ENCODE data around the gene PDE1C.

The PDE1C gene

GRCh38 chr7:31917256-31917655 lies 153.0 kb downstream of the PDE1C start:
- H3K4me3 ChIP-seq (ENCODE audit: low read depth, low read length): no peak overlapping the region
- no peak for DNase-seq (ENCODE audit: low read depth)

GRCh38 chr7:31910191-31910590 lies 160.0 kb downstream of the PDE1C start:
- TF ChIP-seq, protein P1, sequence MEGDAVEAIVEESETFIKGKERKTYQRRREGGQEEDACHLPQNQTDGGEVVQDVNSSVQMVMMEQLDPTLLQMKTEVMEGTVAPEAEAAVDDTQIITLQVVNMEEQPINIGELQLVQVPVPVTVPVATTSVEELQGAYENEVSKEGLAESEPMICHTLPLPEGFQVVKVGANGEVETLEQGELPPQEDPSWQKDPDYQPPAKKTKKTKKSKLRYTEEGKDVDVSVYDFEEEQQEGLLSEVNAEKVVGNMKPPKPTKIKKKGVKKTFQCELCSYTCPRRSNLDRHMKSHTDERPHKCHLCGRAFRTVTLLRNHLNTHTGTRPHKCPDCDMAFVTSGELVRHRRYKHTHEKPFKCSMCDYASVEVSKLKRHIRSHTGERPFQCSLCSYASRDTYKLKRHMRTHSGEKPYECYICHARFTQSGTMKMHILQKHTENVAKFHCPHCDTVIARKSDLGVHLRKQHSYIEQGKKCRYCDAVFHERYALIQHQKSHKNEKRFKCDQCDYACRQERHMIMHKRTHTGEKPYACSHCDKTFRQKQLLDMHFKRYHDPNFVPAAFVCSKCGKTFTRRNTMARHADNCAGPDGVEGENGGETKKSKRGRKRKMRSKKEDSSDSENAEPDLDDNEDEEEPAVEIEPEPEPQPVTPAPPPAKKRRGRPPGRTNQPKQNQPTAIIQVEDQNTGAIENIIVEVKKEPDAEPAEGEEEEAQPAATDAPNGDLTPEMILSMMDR (IDR thresholded peaks at IDR 0.05; ENCODE audit: control insufficient read depth, extremely low read depth, insufficient read depth): no peak
- no peak overlapping the region for H3K4me3 ChIP-seq (ENCODE audit: low read depth, low read length)

More at GRCh38 chr7:31917256-31917655, 153.0 kb downstream of the PDE1C start:
- TF ChIP-seq, protein P1 (IDR thresholded peaks at IDR 0.05; ENCODE audit: control insufficient read depth, extremely low read depth, insufficient read depth): no peak

GRCh38 chr7:31906479-31907171 lies 163.6 kb downstream of the PDE1C start:
- no peak overlapping the region for H3K4me3 ChIP-seq (ENCODE audit: low read depth, low read length)
- no peak for DNase-seq (ENCODE audit: low read depth)
- TF ChIP-seq, protein P1 (IDR thresholded peaks at IDR 0.05; ENCODE audit: control insufficient read depth, extremely low read depth, insufficient read depth): no peak

More at GRCh38 chr7:31910191-31910590, 160.0 kb downstream of the PDE1C start:
- DNase-seq (ENCODE audit: low read depth): no peak

DNA sequence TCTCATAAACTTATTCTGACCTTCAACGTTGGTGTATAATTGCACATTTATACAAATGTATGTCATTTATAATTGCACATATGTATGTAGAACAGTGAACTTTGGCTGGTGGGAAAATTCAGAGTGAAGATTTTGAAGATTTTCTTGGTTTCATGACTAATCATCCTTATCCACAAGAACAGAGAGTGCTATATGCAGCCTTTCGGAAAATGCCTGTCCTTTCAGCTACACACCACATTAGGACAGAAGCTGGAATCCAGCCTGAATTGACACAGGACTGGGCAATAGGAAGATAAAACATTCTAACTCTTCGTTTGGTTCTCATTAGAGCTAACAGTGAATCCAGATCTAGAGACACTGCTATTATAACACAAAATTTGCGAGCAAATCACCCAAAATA lies 166.2 kb downstream of the PDE1C start:
- DNase-seq (ENCODE audit: low read depth): no peak
- TF ChIP-seq, protein P1 (IDR thresholded peaks at IDR 0.05; ENCODE audit: control insufficient read depth, extremely low read depth, insufficient read depth): no peak
- H3K4me3 ChIP-seq (ENCODE audit: low read depth, low read length): no peak overlapping the region

GRCh38 chr7:31899356-31899927 lies 170.8 kb downstream of the PDE1C start:
- TF ChIP-seq, protein P1 (IDR thresholded peaks at IDR 0.05; ENCODE audit: control insufficient read depth, extremely low read depth, insufficient read depth): no peak
- DNase-seq (ENCODE audit: low read depth): no peak
- H3K4me3 ChIP-seq (ENCODE audit: low read depth, low read length): no peak overlapping the region

DNA sequence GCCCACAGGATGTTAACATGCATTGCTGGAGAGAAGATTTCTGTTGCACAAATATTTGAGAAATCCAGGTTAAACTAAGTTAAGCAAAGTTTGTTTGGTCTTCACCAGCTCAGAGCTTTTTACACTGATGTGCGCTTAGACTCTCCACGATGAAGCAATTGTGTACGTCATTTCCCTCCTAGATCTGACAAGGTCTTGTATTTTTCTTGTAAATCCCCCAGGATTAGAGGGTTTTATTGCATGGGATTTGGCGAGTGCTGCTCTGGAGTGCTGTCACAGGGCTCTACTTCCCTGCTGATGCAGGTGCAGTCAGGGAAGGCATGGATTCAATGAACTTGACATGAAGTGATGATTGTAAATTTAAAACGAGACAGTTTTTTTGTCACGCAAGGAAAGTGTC lies 173.3 kb downstream of the PDE1C start:
- DNase-seq (ENCODE audit: low read depth): no peak
- no peak overlapping the region for H3K4me3 ChIP-seq (ENCODE audit: low read depth, low read length)
- TF ChIP-seq, protein P1 (IDR thresholded peaks at IDR 0.05; ENCODE audit: control insufficient read depth, extremely low read depth, insufficient read depth): no peak
